ENCODE measurements around the gene MCF2L. TPM values are rescaled to one million over a fixed set of nuclear protein-coding genes. Genes with fewer than 3 reads are reported as not detected.

Gene MCF2L
- total RNA-seq, 4 donors from 2014 or later, result 62.1 to 186 (median 91.3) TPM

- H3K36me3 ChIP-seq, result no peaks in the 10 kb centered on the region
- intact Hi-C loops (cut with DNase I; ENCODE audit: low total_unique reads) (no loop called here), in situ Hi-C loops (cut with MboI; ENCODE audit: low pct_ligation_motif_present in 1 of 4, low pct_unique_long_range_greater_than_20kb in 1 of 4, low sequenced_read_pairs in 3 of 4) (no loop called here)
- no peak overlapping the region for H3K4me3 ChIP-seq
- peaks cover 11% of the 10 kb centered on the region for H3K27me3 ChIP-seq
- DNase-seq, result no peak
- H3K9me3 ChIP-seq, result no peaks in the 10 kb centered on the region
- 90 to 98% methylated on average over 12 to 21 of the region's 21 CpGs for WGBS, 2 donors (ENCODE audit: low coverage in 1 of 2)
- TF ChIP-seq CTCF (IDR thresholded peaks at IDR 0.05), result no peak
- TF ChIP-seq POLR2AphosphoS5 (IDR thresholded peaks at IDR 0.05), result no peak
- no peak for TF ChIP-seq EP300 (IDR thresholded peaks at IDR 0.05; ENCODE audit: low read depth)
- TF ChIP-seq POLR2A (IDR thresholded peaks at IDR 0.05), result no peak
- no peak overlapping the region for H3K27ac ChIP-seq
- H3K4me1 ChIP-seq, result no peaks in the 10 kb centered on the region
Observed at GRCh38 chr13:112975401-112975939, 6.5 kb downstream of the MCF2L start.

GRCh38 chr13:112976526-112976925 lies 7.5 kb downstream of the MCF2L start:
- WGBS, 2 donors (ENCODE audit: low coverage in 1 of 2), result 90 to 100% methylated on average over 4 to 16 of the region's 20 CpGs
- H3K4me1 ChIP-seq, result no peaks in the 10 kb centered on the region
- intact Hi-C loops (cut with DNase I; ENCODE audit: low total_unique reads) (no loop called here), in situ Hi-C loops (cut with MboI; ENCODE audit: low pct_ligation_motif_present in 1 of 4, low pct_unique_long_range_greater_than_20kb in 1 of 4, low sequenced_read_pairs in 3 of 4) (no loop called here)
- no peak overlapping the region for H3K4me3 ChIP-seq
- no peaks in the 10 kb centered on the region for H3K36me3 ChIP-seq
- TF ChIP-seq POLR2A (IDR thresholded peaks at IDR 0.05), result no peak
- H3K9me3 ChIP-seq, result no peaks in the 10 kb centered on the region
- no peak for DNase-seq
- H3K27me3 ChIP-seq, result peaks cover 2% of the 10 kb centered on the region
- H3K27ac ChIP-seq, result no peak overlapping the region

- 82% methylated on average over 11 of the region's 11 CpGs; no CpG with 5 or more reads in 1 of the 2 donors for WGBS, 2 donors (ENCODE audit: low coverage in 1 of 2)
- H3K9me3 ChIP-seq, result no peaks in the 10 kb centered on the region
Observed at GRCh38 chr13:112977091-112977490, 8.1 kb downstream of the MCF2L start.

GRCh38 chr13:112977525-112977924 lies 8.5 kb downstream of the MCF2L start:
- Histone ChIP-seq H3K9me3 (no peaks in the 10 kb centered on the region), H3K27me3 (no peaks in the 10 kb centered on the region), H3K4me3 (no peak overlapping the region), H3K36me3 (no peaks in the 10 kb centered on the region), H3K4me1 (no peaks in the 10 kb centered on the region), H3K27ac (no peak overlapping the region)
- 85 to 86% methylated on average over 4 to 10 of the region's 10 CpGs for WGBS, 2 donors (ENCODE audit: low coverage in 1 of 2)
- in situ Hi-C loops (cut with MboI; ENCODE audit: low pct_ligation_motif_present in 1 of 4, low pct_unique_long_range_greater_than_20kb in 1 of 4, low sequenced_read_pairs in 3 of 4) (no loop called here), intact Hi-C loops (cut with DNase I; ENCODE audit: low total_unique reads) (no loop called here)
- TF ChIP-seq POLR2AphosphoS5 (IDR thresholded peaks at IDR 0.05) (no peak), CTCF (IDR thresholded peaks at IDR 0.05) (no peak), POLR2A (IDR thresholded peaks at IDR 0.05) (no peak), EP300 (IDR thresholded peaks at IDR 0.05; ENCODE audit: low read depth) (no peak)
- no peak for DNase-seq

More at GRCh38 chr13:112977091-112977490, 8.1 kb downstream of the MCF2L start:
- intact Hi-C loops (cut with DNase I; ENCODE audit: low total_unique reads) (no loop called here), in situ Hi-C loops (cut with MboI; ENCODE audit: low pct_ligation_motif_present in 1 of 4, low pct_unique_long_range_greater_than_20kb in 1 of 4, low sequenced_read_pairs in 3 of 4) (no loop called here)
- DNase-seq, result no peak
- TF ChIP-seq CTCF (IDR thresholded peaks at IDR 0.05) (no peak), EP300 (IDR thresholded peaks at IDR 0.05; ENCODE audit: low read depth) (no peak), POLR2A (IDR thresholded peaks at IDR 0.05) (no peak), POLR2AphosphoS5 (IDR thresholded peaks at IDR 0.05) (no peak)
- no peaks in the 10 kb centered on the region for H3K27me3 ChIP-seq
- H3K4me3 ChIP-seq, result no peak overlapping the region
- H3K36me3 ChIP-seq, result no peaks in the 10 kb centered on the region
- H3K27ac ChIP-seq, result no peak overlapping the region
- H3K4me1 ChIP-seq, result no peaks in the 10 kb centered on the region

Measured in transverse colon (tissue), 4 donors.